NOMO-1 treated with dmso at 0.1 percent for 144 hours (cell line): Measurements from ENCODE around the gene EDEM2.
"Not testable (repeated sequence)": the region's sequence is repeated elsewhere in the genome, so short reads cannot be mapped to it uniquely, and the experiment has no call there.

Experiments used
- DNase-seq: peaks from one replicate; lab custom pipeline; 2025; ENCODE audit not compliant: unreplicated experiment; lab: John Stamatoyannopoulos, UW

EDEM2 gene

DNA sequence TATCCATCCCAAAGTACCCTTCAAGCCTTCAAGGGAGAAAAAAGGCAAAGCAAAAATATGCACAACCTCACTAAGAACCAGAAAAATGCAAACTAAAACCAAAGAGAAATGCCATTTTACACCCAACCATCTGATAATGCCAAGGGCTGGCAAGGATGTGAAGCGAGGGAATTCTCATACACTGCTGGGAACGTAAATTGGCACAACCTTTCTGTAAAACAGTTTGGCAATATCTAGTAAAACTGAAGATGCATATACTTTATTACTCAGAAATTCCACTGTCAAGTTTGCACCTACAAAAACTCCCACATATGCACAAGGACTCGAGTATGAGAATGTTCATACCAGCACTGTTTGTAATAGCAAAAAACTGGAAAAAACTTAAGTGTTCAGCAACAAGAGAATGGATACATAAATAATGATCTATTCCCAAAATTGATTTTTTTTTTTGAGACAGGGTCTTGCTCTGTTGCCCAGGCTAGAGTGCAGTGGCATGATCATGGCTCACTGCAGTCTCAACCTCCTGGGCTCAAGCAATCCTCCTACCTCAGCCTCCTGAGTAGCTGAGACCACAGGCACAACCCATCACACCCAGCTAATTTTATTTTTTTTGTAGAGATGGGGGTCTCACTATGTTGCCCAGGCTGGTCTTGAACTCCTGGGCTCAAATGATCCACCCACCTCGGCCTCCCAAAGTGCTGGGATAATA lies 21.7 kb upstream of the EDEM2 start:
- not testable (repeated sequence) for DNase-seq

DNA sequence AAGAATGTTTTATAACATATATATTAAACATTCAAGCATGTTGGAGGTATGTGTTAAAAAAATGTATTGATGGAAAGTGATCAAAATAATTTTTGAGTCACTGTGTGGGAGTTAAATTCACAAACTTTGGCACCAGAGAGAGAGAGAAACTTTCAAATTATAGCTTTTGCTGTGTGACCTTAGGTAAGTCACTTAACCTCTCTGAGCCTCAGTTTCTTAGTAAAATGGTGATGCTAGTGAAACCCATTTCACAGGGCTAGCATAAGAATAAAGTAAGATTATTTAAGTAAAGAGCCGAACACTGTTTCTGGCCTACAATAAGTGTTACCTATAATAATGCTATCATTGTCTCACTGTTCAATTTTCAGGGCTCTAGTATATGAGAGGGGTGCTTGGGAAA lies 20.7 kb upstream of the EDEM2 start:
- DNase-seq, result no peak

DNA sequence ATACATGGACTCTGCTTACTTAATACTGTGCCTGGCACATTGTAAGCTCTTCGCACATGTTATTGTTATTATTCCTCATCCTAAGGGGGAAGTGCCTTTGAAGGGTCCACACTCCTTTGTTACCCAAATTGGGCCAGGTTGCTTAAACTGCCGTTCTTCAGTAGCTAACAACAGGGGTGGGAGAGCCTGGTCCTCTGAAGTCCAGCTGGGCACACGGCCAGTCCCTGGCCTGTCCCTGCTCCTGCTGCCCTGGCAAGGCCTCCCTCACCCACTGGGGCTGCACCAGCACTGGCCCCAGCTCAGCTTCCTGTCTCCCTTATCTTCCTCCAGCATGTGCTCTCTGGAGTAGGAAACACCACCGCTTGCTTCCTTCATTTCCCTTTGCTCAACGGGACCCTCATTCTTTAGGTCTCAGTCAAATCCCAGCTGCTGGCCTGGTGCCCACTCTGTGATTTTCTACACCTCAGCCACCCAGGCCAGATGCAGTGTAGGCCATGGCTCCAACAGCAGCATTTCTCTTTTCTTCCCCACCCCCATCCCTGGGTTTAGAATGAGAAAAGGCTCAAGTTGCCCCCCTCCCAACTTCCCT lies 19.2 kb upstream of the EDEM2 start:
- no peak for DNase-seq

DNA sequence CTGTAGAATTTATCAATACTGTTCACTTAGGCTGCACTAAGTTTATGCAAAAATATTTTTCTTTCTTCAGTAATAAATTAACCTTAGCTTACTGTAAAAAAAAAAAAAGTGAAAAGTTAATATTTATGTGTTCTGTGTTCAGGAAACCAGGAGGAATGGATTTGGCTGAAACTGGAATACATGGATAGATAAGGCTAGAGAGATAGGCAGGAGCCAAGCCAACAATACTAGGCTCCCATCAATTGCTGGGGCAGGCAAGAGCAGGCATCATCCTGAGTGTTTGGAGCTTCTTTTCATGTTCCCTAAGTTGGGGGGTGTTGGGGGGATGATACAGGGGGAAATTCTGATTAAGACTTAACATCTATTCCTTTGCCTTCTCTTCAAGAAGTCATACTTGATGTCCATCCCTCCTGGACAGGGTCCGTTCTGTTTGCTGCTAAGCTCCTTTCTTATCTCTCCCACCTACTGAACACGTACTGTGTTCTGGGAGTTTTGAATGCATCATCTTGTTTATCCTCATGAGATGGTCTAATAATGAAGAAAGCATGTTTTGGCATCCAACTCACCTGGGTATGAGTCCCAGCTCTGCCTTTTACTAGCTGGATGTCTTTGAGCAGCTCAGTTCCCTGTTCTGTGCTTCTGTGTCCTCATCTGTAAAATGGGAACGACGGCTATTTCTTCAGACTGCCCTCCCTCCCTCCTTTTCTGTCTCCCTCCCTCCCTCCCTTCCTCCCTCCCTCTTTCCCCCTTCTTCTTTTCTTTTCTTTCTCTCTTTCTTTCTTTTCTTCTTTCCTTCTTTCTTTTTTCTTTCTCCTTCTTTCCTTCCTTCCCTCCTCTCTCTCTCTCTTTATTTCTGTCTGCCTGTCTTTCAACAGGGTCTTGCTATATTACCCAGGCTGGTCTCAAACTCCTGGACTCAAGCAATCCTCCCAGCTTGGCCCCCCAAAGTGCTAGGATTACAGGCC lies 18.4 kb upstream of the EDEM2 start:
- DNase-seq, result no peak

DNA sequence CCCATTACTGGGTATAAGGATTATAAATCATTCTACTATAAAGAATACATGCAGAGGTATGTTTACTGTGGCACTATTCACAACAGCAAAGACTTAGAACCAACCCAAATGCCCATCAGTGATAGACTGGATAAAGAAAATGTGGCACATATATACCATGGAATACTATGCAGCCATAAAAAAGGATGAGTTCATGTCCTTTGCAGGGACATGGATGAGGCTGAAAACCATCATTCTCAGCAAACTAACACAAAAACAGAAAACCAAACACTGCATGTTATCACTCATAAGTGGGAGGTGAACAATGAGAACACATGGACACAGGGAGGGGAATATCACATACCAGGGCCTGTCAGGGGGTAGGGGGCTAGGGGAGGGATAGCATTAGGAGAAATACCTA lies 17.4 kb upstream of the EDEM2 start:
- not testable (repeated sequence) for DNase-seq

DNA sequence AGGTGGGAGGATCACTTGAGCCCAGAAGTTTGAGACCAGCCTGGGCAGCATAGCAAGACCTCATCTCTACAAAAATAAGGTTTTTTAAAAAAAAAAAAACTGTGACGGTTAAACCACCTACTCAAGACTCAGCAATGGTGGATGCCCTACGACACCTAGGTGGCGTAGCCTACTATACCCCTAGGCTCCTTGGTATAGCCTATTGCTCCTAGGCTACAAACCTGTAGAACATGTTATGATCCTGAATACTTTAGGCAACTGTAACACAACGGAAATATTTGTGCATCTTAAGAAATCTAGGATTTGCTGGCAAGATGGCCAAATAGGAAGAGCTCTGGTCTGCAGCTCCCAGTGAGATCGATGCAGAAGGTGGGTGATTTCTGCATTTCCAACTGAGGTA lies 13.2 kb upstream of the EDEM2 start:
- DNase-seq, result not testable (repeated sequence)

DNA sequence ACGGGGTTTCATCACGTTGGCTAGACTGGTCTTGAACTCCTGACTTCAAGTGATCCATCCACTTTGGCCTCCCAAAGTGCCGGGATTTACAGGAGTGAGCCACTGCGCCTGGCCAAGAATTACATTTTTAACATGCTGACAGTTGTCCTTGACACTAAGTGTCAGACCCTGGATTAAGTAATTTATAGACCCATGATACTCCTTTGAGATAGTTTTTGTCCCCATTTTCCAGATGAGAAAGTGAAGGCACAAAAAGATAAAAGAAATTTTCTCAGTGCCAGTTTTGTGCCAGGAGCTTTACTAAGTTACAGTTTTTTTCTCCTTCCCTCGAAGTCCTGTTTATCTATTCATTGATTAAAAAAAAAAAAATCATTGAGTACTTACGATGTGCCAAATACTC lies 9.8 kb upstream of the EDEM2 start:
- no peak for DNase-seq

DNA sequence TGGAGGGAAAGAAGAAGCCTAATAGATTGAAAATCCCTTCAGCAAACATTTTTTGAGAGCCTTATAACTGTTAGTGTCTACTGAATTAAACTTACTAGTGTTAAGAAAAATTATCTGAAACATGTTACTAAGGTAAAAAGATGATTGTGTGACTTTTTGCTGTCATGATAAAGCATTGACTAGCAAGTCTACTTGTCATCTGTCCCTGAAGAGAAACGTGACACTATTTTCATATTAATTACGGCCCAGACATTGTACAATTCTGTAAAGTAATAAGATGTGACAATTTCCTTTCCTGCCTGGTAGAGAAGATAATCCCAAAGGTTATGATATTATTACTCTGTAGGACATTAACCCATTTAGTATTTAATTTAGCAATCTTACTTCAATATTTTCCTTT lies 8.8 kb upstream of the EDEM2 start:
- no peak for DNase-seq

DNA sequence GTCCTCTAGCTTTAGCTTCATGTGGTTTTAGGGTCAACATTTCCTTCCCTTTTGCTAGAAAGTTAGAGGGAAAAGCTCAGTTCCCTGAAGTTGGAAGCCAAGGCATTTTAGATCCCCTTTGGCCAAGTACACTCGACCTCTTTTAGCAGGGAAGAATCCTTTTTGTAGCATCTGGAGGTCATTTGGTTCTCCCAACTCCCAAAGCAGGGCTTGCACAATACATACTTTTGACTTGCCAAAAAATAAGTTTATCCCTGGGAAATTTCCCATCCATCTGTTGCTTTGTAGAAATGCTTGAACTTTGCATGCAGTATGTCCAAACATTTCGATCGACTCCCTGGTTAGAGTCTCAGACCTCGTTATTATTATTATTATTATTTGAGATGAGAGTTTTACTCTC lies 4.6 kb upstream of the EDEM2 start:
- no peak for DNase-seq

DNA sequence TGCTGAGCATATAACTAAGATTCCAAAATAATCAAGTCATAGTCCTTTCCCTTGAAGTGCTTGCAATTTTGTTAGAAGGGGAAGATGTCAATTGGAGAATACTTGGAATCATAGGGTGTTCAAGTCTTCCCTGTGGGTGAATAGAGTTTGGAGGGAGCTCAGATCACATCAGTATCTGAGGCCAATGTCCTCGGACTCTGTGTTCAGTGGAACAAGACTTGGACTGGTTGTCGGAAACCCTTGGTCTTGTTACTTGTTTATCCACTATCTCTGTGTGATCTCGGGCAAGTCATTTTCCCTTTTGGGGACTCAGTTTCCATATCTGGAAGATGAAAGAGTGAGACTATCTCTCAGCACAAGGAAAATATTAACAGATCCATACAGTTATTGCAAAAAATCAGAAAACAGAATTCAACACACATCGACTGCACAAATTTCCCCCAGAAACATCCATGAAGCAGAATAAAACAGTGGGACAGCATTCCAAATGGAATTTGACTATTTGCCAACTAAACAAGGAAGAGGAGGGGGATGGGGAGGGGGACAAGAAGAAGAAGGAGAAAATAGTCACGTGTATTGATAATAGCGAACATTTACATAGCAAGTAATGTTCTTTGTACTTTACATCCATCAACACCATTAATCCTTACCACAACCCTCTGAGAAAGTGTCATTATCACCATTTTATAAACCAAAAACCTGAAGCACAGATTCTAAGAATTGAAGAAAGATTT lies 3.9 kb upstream of the EDEM2 start:
- DNase-seq, result no peak

DNA sequence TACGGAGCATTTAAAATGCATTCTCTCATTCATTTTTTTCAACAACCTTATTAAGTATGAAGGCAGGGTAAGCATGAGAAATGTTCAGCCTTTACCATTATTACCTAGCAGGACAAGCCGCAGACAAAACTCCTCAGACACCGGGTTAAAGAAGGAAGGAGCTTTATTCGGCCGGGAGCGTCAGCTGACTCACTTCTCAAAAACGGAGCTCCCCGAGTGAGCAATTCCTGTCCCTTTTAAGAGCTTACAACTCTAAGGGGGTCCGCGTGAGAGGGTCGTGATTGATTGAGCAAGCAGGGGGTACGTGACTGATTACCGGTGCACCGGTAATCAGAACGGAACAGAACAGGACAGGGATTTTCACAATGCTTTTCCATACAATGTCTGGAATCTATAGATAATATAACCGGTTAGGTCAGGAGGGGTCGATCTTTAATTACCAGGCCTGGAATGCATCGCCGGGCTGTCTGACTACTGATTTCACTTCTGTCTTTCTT lies 487 bp upstream of the EDEM2 start:
- not testable (repeated sequence) for DNase-seq

DNA sequence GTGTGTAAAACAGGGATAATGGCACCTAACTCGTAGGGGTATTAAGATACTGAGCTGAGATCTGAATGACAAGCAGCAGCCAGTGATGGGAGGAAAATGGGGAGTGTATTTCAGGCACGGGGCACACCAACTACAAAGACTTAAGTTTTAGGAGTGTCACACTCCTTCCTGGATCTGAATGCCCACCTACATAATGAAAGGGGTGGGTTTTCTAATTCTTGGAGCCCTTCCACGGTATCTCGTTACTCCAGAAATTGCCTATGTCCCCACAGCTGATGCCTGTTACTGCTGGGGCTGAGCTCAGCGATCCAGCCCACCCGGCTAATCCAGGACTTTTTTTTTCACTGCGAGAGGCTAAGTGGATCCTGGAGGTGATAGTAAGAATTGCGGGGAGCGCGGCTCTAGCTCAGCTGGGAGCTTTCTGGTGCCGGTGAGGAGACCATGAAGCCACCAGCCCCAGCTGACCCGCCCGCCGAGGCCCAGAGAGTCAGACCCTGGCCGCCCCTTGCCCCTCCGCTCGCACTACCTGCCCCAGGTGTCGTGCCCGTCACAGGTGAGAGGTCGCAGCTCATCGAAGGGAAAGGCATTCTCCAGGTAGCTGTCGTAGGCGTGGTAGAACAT lies 727 bp downstream of the EDEM2 start:
- DNase-seq, result peak; percentile 2

DNA sequence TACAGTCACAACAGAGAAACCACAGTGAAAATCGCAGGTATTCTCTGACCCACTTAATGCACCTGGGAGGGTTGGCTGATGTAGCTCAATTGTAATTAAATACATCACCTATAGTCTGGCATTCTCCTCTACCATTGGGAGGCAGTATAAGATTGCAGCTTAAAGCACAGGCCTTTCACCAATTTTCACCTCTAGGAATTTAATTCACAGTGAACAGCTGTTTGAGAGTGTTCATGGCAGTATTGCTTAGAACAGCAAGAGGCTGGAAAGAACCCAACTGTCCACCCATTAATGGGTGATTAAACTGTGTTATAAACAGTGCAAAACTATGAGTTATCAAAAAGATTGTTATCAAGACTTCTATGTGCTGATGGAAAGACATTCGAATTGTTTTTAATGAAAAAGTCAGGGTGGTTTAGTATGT lies 2.0 kb downstream of the EDEM2 start:
- no peak for DNase-seq

DNA sequence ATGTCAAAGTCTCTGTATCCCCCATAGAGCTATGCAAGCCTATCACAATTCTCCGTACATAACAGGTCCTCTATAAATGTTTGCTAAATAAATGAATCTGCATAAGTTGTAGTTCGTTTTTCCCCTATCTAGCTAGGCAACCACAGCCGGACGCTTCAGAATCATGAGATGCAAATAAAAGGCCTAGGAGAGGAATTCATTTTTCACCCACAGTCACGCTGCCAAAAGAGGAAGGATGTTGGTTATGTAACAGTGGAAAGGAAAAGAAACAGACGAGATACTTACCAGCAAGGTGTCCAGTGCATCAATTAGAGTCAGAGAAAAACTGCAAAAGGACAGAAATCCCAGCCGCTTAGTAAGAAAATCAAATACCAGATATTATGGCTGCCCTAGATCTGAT lies 2.4 kb downstream of the EDEM2 start:
- DNase-seq, result peak; percentile 70

DNA sequence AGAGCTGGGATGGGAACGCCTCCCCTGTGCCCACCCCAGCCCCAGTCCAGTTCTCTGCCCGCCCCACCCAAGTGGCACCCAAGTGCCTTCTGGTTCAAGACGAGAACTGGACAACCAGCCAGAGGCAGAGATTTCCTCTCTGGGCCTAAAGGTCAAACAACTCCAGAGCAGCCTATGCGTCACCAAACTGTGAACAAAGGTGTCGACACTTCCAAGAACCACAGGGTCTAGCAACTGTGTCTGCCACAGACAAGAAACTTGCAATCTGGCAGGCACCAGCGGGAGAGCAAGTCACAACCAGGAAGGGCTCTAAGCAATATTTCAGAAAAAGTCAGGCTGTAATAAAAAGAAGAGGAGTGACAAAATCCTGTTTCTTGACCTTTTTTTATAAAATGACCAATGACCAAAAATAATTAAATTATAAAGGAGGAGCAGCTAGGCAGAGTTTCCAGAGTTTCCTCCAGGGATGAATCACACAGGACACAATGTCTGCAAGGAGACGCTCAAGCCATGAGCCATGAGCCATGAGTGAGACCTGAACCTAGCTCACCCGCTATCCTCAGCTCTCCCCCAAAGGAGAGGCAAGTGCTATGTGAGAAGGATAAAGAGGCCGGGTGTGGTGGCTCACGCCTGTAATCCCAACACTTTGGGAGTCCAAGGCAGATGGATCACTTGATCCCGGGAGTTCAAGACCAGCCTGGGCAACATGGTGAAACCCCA lies 11.1 kb downstream of the EDEM2 start:
- no peak for DNase-seq

DNA sequence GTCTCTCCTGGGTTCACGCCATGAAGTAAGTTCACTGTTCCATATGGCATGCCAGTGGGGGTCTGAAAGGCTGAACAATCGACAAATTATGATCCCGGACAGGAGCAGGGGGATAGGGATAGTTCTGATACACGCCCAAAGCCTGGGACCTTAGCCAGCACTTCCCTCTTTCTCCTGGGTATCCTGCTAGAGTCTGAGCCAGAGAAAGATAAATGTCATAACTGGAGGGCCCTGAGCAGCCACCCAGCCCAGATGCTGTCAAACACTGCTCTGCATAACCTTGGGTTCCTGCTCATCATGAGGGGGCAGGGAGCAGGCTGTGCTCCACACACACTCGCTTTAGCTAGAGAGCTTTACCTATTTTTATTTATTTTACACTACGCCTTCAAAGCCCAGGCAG lies 12.3 kb downstream of the EDEM2 start:
- no peak for DNase-seq

DNA sequence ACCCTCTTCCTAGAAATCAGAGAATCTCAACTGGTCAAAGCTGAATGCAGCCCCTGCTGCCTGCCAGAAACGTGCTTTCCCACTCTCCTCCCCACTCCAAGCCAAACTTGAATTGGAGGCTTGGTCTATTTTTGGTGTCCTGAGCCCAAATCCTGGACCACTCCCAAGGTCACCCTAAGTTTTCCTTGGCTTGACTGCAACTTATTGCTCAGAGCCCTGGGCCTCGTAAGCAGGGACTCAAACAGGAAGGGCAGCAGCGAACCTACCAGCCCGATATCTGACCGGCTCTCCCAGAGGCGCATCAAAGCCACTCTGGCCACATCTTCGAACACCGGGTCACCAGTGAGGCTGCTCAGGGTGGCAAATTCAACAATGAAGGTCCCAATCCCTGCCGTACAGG lies 12.7 kb downstream of the EDEM2 start:
- DNase-seq, result no peak

DNA sequence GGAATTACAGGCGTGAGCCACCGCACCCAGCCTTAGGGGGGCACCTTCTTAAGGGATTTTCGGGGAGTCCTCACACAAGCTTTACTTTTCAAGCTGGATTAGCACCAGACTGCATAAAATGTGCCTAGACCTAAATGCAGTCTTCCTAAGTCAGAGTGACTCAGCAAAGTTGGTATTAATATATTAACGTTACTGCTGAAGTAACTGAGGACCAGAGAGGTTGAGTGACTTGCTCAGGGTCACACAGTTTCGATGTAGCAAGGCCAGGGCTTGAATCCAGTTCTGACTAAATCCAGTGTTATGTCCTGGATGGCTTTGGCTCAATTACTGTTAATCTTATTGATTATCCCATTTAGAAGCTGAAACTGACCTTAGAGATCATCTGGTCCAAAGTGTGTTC lies 13.4 kb downstream of the EDEM2 start:
- no peak for DNase-seq

DNA sequence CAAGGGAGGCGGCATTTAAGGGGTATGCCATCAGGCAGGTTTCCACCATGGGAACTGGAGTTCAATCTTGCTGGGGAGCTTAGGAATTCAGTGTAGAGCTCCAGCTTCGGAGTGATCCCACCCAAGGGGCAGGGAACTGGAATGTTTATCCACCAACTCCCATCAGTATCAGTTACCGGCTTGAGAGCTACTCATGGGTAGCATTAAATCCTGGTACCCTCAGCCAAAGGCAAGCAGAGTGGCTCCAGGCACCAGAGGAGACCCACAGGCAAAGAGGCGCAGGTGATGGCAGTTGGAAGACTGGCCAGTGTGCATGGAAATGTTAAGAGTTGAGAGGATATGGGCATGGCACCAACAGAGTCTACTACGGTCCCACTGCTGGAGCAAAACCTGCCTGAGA lies 14.1 kb downstream of the EDEM2 start:
- no peak for DNase-seq

DNA sequence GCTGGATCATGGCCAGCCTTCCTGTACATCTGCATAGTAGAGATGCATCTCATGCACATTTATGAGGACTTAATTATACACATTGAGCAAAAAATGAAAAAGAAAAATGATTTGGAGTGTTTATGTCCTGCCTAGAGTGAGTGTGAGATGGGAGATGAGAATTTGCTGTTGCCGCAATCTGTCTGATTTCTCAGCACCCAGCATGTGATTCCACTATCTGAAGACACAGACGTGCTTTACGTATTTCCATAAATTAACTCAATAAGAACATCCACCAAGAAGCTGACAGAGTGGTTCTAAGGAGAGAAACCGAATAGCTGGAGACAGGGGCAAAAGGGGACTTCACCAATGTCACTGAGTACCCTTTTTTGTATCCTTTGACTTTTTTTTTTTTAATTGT lies 15.2 kb downstream of the EDEM2 start:
- no peak for DNase-seq
